Measurements from ENCODE around the gene CTNNA1. TPM values are rescaled to one million over a fixed set of nuclear protein-coding genes. Genes with fewer than 3 reads are reported as not detected.
A peak's percentile ranks its signal among the peaks of the same experiment; 100 is the strongest.

CTNNA1 gene
- total and polyA plus RNA-seq, 2 donors from 2014 or later: 177 to 463 TPM

- no peak for FAIRE-seq
- H3K27me3 ChIP-seq (ENCODE audit: control insufficient read depth, insufficient read depth, low read length): no peaks in the 10 kb centered on the region
- intact Hi-C loops (cut with DNase I): no loop called here
- H3K36me3 ChIP-seq (ENCODE audit: control insufficient read depth in 2 of 3, insufficient read depth in 3 of 3, low read length in 3 of 3): peaks cover 0 to 4% (median 0%) of the 10 kb centered on the region in 3 donors
- peaks cover 0 to 14% (median 8%) of the 10 kb centered on the region in 3 donors for H3K4me1 ChIP-seq (ENCODE audit: control insufficient read depth in 2 of 3, insufficient read depth in 2 of 3, low read depth in 1 of 3, low read length in 3 of 3)
- H3K9me3 ChIP-seq (ENCODE audit: control insufficient read depth in 2 of 3, insufficient read depth in 1 of 3, low read length in 3 of 3): no peaks in the 10 kb centered on the region
- TF ChIP-seq, protein P1, sequence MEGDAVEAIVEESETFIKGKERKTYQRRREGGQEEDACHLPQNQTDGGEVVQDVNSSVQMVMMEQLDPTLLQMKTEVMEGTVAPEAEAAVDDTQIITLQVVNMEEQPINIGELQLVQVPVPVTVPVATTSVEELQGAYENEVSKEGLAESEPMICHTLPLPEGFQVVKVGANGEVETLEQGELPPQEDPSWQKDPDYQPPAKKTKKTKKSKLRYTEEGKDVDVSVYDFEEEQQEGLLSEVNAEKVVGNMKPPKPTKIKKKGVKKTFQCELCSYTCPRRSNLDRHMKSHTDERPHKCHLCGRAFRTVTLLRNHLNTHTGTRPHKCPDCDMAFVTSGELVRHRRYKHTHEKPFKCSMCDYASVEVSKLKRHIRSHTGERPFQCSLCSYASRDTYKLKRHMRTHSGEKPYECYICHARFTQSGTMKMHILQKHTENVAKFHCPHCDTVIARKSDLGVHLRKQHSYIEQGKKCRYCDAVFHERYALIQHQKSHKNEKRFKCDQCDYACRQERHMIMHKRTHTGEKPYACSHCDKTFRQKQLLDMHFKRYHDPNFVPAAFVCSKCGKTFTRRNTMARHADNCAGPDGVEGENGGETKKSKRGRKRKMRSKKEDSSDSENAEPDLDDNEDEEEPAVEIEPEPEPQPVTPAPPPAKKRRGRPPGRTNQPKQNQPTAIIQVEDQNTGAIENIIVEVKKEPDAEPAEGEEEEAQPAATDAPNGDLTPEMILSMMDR (IDR thresholded peaks at IDR 0.05; ENCODE audit: borderline replicate concordance, extremely low read depth, insufficient read depth): no peak
- H3K9ac ChIP-seq (ENCODE audit: low read length in 3 of 3): peak overlapping the region; percentile 49 to 93 (median 82)
- DNase-seq: peak in 4 of 5 donors; percentile 39 to 75 (median 59)
- H3K27ac ChIP-seq (ENCODE audit: low read depth in 2 of 2, low read length in 2 of 2): peak overlapping the region; percentile 94 to 95
- H3K4me3 ChIP-seq (ENCODE audit: low read length in 3 of 3): peak overlapping the region; percentile 61 to 86 (median 83)
Observed at GRCh38 chr5:138752341-138752950, 779 bp upstream of the CTNNA1 start.

DNA sequence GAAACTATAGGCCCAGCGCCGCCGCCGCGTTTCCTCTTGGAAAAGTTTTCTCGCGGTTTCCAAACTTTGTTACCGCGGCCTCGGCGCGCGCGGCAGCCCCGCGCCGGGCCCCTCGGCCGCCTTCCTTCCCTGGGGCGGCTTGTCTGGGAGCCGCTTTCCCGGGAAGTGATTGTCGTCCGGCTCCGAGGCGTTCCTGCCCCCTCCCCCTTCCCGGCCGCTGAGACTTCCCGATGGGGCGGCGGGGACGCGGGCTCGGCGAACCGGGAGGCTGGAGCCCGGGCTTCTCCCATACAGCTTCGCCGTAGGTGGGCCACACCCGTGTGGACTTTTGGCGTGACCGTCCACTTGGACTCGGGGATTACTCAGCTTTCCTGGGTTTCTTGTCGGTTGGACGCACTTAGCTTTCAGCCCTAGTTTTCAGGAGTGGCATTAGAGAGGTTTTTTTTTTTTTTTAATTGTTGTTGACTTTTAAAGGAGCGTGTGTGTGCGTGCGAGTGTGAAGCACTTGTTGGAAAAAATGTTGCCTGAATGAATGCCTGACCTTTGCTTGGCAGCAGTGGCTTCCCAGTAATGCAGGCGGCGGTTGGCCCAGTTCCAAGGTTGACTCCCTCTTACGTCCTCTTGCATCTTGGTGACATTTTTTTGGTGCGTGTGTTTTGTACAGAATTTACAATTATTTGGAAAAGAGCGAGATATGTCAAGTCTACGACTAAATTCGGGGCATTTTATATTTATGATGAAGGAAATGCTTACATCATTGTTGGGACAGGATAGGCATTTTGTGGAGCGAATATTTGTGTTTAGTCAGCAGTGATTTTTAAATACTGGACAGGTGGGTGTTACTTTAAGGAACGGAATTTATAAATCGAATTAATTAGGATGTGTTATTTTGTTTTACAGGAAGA is 821 bp downstream of the CTNNA1 start:
- FAIRE-seq (no peak), DNase-seq (peak; percentile 88 to 97 (median 94))
- Histone ChIP-seq H3K4me1 (ENCODE audit: control insufficient read depth in 2 of 3, insufficient read depth in 2 of 3, low read depth in 1 of 3, low read length in 3 of 3) (peaks cover 0 to 14% (median 8%) of the 10 kb centered on the region in 3 donors), H3K27me3 (ENCODE audit: control insufficient read depth, insufficient read depth, low read length) (no peaks in the 10 kb centered on the region), H3K9ac (ENCODE audit: low read length in 3 of 3) (peak overlapping the region; percentile 73 to 97 (median 97)), H3K4me3 (ENCODE audit: low read length in 3 of 3) (peak overlapping the region; percentile 88 to 94 (median 91)), H3K9me3 (ENCODE audit: control insufficient read depth in 2 of 3, insufficient read depth in 1 of 3, low read length in 3 of 3) (no peaks in the 10 kb centered on the region), H3K27ac (ENCODE audit: low read depth in 2 of 2, low read length in 2 of 2) (peak overlapping the region; percentile 97 to 98), H3K36me3 (ENCODE audit: control insufficient read depth in 2 of 3, insufficient read depth in 3 of 3, low read length in 3 of 3) (peaks cover 0 to 5% (median 0%) of the 10 kb centered on the region in 3 donors)
- intact Hi-C loops (cut with DNase I): no loop called here
- TF ChIP-seq, protein P1 (IDR thresholded peaks at IDR 0.05; ENCODE audit: borderline replicate concordance, extremely low read depth, insufficient read depth): no peak

DNA sequence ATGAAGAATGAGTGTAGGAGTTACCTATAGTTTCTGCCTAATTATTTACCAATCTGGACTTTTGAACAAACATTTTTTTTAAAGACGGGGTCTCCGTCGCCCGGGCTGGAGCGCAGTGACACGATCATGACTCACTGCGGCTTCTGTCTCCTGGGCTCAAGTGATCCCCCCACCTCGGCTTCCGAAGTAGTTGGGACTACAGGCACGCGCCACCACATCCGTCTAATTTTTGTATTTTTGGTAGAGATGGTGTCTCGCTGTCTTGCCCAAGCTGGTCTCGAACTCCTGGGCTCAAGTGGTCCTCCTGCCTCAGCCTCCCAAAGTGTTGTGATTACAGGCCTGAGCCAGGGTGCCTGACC is 1.5 kb downstream of the CTNNA1 start:
- Histone ChIP-seq H3K4me1 (ENCODE audit: control insufficient read depth in 2 of 3, insufficient read depth in 2 of 3, low read depth in 1 of 3, low read length in 3 of 3) (peaks cover 0 to 14% (median 8%) of the 10 kb centered on the region in 3 donors), H3K36me3 (ENCODE audit: control insufficient read depth in 2 of 3, insufficient read depth in 3 of 3, low read length in 3 of 3) (peaks cover 0 to 5% (median 0%) of the 10 kb centered on the region in 3 donors), H3K27me3 (ENCODE audit: control insufficient read depth, insufficient read depth, low read length) (no peaks in the 10 kb centered on the region), H3K9ac (ENCODE audit: low read length in 3 of 3) (peak overlapping the region; percentile 1 to 97 (median 73)), H3K4me3 (ENCODE audit: low read length in 3 of 3) (peak overlapping the region; percentile 88 to 94 (median 91)), H3K27ac (ENCODE audit: low read depth in 2 of 2, low read length in 2 of 2) (peak overlapping the region; percentile 97 to 98), H3K9me3 (ENCODE audit: control insufficient read depth in 2 of 3, insufficient read depth in 1 of 3, low read length in 3 of 3) (no peaks in the 10 kb centered on the region)
- intact Hi-C loops (cut with DNase I): no loop called here
- FAIRE-seq: no peak
- DNase-seq: peak in 1 of 5 donors; percentile 56
- TF ChIP-seq, protein P1 (IDR thresholded peaks at IDR 0.05; ENCODE audit: borderline replicate concordance, extremely low read depth, insufficient read depth): no peak

Data from kidney (tissue), 14 donors.